Peyer's patch (tissue), 4 donors: ENCODE measurements around the gene JCAD. TPM values are rescaled to one million over a fixed set of nuclear protein-coding genes. Genes with fewer than 3 reads are reported as not detected.

ENCODE experiments used
- DNase-seq, 3 donors: peaks; one replicate each; pipeline ENCODE4 v3.0.0-alpha.2; 2017 to 2019
- H3K27ac ChIP-seq, 4 donors: fragments of 200-600 bp; sonication (generic); one replicate each; pipeline ENCODE4 v1.5.1; 2016 to 2019
- H3K27me3 ChIP-seq, 2 donors: fragments of 200-600 bp; sonication (generic); one replicate each; pipeline ENCODE4 v1.5.1; 2019
- H3K36me3 ChIP-seq, 3 donors: fragments of 200-600 bp; sonication (generic); one replicate each; pipeline ENCODE4 v1.5.1; 2016 to 2019
- H3K4me1 ChIP-seq, 4 donors: fragments of 200-600 bp; sonication (generic); one replicate each; pipeline ENCODE4 v1.5.1; 2016 to 2019
- H3K4me3 ChIP-seq, 4 donors: fragments of 200-600 bp; sonication (generic); 1 replicate in 3 of 4; 2 replicates in 1 of 4; pipeline ENCODE4 v1.5.1; 2016 to 2019; ENCODE audit warnings: mild to moderate bottlenecking in 1 of 4
- H3K9me3 ChIP-seq, 4 donors: fragments of 200-600 bp; sonication (generic); one replicate each; pipeline ENCODE4 v1.5.1; 2016 to 2019; ENCODE audit warnings: mild to moderate bottlenecking in 1 of 4
- POLR2A ChIP-seq, 2 donors: fragments of 450-650 bp; IDR thresholded peaks; one replicate each; pipeline ENCODE4 v1.5.1; 2017; ENCODE audit warnings: antibody characterized with exemption in 2 of 2, mild to moderate bottlenecking in 2 of 2, moderate library complexity in 2 of 2
- total RNA-seq, 4 donors: library from RNA; depleted of rRNA; stranded (reverse); fragments of >200 nt; gene quantifications; one replicate each; pipeline ENCODE4 v1.1.0, GENCODE V29; 2016
- TF ChIP-seq, protein P1 (sequence below), 6 experiments: fragments of 450-650 bp in 4 of 6; fragments of 200-600 bp in 2 of 6; sonication (generic) in 1 of 6; IDR thresholded peaks; one replicate each; pipeline ENCODE4 v1.5.1; 2017 to 2019; ENCODE audit warnings: antibody characterized with exemption in 6 of 6, mild to moderate bottlenecking in 3 of 6, moderate library complexity in 1 of 6

The JCAD gene
- total RNA-seq, 4 donors from 2014 or later = 0.53 to 5.8 (median 2.6) TPM

DNA sequence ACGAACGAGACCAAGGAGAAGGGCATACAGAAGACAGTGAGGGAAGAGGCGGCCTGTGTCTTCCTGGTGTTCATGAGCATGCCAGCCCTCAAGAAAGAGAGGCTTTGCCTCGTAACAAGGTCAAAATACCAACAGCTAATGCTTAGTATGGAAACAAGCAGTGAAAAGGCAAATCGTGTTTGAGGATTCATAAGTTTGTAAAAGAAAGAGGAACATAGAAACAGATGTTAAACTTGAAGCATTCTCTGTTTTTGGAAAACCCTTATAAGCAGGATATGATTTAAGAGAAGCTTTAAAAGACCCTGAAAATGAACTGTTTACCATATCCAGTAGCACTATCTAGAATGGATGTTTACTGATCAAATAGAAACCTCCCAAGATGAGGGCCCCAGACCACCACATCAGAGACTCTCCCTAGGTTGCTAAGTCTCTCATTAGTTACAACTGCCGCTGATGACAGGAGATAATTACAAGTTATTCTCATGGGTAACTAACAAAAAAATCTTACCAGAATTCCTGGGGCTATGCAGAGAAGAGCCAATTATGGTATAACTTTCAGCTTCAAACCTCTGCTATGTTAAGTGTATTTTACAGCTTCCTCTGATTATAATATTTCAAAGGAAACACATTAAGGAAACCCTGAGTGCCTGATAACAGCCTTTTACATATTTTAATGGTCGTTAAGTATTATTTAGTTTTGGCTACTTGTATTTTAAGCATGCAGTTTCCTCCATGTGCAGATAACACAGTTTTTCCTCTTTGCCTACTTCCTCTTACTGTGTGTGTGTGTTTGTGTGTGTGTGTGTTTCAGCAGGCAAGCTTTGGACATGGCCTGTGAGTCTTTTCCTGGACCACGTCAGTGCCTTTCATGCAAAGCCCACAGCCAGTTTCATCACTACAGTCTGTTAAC, 17.9 kb downstream of the JCAD start:
- TF ChIP-seq, protein P1, sequence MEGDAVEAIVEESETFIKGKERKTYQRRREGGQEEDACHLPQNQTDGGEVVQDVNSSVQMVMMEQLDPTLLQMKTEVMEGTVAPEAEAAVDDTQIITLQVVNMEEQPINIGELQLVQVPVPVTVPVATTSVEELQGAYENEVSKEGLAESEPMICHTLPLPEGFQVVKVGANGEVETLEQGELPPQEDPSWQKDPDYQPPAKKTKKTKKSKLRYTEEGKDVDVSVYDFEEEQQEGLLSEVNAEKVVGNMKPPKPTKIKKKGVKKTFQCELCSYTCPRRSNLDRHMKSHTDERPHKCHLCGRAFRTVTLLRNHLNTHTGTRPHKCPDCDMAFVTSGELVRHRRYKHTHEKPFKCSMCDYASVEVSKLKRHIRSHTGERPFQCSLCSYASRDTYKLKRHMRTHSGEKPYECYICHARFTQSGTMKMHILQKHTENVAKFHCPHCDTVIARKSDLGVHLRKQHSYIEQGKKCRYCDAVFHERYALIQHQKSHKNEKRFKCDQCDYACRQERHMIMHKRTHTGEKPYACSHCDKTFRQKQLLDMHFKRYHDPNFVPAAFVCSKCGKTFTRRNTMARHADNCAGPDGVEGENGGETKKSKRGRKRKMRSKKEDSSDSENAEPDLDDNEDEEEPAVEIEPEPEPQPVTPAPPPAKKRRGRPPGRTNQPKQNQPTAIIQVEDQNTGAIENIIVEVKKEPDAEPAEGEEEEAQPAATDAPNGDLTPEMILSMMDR (IDR thresholded peaks at IDR 0.05) = no peak
- TF ChIP-seq POLR2A (IDR thresholded peaks at IDR 0.05) = no peak
- H3K4me1 ChIP-seq = no peaks in the 10 kb centered on the region
- no peaks in the 10 kb centered on the region for H3K27me3 ChIP-seq
- no peak for DNase-seq
- no peaks in the 10 kb centered on the region for H3K9me3 ChIP-seq
- no peaks in the 10 kb centered on the region for H3K36me3 ChIP-seq
- H3K4me3 ChIP-seq = no peak overlapping the region
- no peak overlapping the region for H3K27ac ChIP-seq

DNA sequence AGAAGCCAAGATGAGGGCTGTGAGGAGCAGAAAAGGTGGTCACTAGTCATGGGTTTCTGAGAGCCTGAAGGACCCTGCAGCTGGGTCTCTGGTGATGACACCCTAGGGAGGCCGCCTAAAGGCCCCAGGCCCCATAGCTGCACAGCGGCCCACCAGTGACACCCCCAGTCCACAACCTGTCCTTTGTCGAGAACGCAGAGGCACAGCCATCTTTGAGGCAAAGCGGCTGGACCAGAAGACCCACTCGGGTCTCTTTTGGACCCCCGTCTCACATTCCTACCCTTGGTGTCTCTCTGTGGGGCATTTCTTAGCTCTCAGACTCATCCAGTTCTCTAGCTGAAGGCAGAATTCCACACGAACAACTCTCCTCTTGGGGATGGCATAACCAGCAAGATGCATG, 18.8 kb downstream of the JCAD start:
- TF ChIP-seq, protein P1 (IDR thresholded peaks at IDR 0.05) = no peak
- TF ChIP-seq POLR2A (IDR thresholded peaks at IDR 0.05) = no peak
- Histone ChIP-seq H3K9me3 (no peaks in the 10 kb centered on the region), H3K4me1 (no peaks in the 10 kb centered on the region), H3K27ac (no peak overlapping the region), H3K4me3 (no peak overlapping the region), H3K27me3 (no peaks in the 10 kb centered on the region), H3K36me3 (no peaks in the 10 kb centered on the region)
- DNase-seq = no peak

DNA sequence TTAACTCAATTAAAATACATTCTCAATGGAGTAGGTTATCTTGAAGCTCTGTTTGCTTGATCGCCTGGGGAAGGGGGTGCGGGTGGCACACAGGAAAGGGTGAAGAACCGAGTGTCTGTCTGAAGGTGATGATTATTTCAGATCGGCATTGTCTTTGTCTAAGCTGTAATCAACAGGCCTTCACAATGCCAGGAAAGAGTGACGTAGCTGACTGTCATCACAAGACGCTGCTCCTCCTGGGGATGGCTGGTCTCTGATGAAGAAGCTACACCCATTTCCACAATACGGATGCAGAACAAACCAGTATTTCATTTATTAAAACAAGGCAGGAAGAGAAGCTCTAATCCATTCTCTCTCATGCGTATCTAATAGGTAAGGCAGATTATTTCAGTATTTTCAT, 19.4 kb downstream of the JCAD start:
- TF ChIP-seq POLR2A (IDR thresholded peaks at IDR 0.05) = no peak
- TF ChIP-seq, protein P1 (IDR thresholded peaks at IDR 0.05) = no peak
- Histone ChIP-seq H3K4me3 (no peak overlapping the region), H3K27me3 (no peaks in the 10 kb centered on the region), H3K4me1 (no peaks in the 10 kb centered on the region), H3K9me3 (no peaks in the 10 kb centered on the region), H3K36me3 (no peaks in the 10 kb centered on the region), H3K27ac (no peak overlapping the region)
- no peak for DNase-seq

DNA sequence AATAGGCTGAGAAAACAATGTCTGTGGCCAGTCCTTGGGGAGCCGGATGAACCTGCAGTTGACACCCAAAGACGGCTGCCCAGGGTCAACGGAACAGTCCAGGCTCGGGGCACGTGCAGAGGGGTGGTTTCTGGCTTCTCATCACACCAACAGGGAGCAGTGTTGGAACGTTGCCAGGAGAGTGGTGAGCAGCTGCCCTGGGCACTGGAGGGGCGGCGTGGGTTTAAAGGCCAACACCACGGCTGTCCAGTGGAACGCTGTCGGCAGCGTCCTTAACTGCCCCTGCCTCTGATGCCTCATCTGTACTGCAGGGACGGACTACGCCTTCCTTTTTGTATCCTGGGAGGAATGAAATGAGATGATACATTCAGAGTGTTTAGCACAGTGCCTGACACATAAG, 19.8 kb downstream of the JCAD start:
- Histone ChIP-seq H3K27me3 (no peaks in the 10 kb centered on the region), H3K27ac (no peak overlapping the region), H3K4me1 (no peaks in the 10 kb centered on the region), H3K9me3 (no peaks in the 10 kb centered on the region), H3K36me3 (no peaks in the 10 kb centered on the region), H3K4me3 (no peak overlapping the region)
- TF ChIP-seq POLR2A (IDR thresholded peaks at IDR 0.05) = no peak
- TF ChIP-seq, protein P1 (IDR thresholded peaks at IDR 0.05) = no peak
- no peak for DNase-seq

DNA sequence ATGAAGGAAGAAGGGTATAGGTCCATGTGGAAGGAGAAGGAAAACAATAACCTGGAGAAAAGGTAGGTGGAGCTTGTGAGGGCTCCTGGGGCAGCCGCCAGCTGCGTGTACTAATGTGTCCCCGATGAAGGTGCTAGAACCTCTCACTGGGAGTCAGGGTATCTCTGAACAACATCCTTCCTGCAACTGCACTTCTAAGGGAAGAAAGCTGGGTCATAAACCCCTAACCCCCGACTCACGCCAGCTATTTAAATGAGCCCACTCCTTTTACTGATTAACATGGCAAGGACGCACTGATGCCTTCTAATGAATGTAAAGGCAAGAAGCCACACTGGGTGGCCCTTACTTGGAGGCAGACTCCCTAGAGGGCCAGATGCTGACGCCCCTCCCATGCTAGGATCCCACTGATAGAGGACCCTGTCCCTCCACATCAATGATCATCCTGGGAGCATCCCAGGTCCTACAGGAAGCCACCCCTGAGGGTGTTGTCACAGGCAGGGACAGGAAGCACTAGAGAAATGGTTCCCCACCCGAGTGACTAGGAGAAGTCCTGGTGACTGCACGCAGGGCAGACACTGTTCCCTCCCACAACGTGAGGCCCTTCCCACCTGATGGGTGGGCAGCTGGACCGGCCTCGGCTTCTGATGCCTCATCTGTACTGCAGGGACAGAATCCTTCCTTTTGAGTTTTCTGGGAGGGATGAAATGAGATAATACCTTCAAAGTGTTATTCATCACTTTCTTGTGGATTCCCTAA, 20.4 kb downstream of the JCAD start:
- no peak overlapping the region for H3K4me3 ChIP-seq
- no peak overlapping the region for H3K27ac ChIP-seq
- no peak for DNase-seq
- H3K36me3 ChIP-seq = no peaks in the 10 kb centered on the region
- H3K4me1 ChIP-seq = no peaks in the 10 kb centered on the region
- no peaks in the 10 kb centered on the region for H3K9me3 ChIP-seq
- no peaks in the 10 kb centered on the region for H3K27me3 ChIP-seq
- no peak for TF ChIP-seq POLR2A (IDR thresholded peaks at IDR 0.05)
- TF ChIP-seq, protein P1 (IDR thresholded peaks at IDR 0.05) = no peak
